Measurements from ENCODE around the gene CSAD.
A peak's percentile ranks its signal among the peaks of the same experiment; 100 is the strongest.

Gene CSAD

DNA sequence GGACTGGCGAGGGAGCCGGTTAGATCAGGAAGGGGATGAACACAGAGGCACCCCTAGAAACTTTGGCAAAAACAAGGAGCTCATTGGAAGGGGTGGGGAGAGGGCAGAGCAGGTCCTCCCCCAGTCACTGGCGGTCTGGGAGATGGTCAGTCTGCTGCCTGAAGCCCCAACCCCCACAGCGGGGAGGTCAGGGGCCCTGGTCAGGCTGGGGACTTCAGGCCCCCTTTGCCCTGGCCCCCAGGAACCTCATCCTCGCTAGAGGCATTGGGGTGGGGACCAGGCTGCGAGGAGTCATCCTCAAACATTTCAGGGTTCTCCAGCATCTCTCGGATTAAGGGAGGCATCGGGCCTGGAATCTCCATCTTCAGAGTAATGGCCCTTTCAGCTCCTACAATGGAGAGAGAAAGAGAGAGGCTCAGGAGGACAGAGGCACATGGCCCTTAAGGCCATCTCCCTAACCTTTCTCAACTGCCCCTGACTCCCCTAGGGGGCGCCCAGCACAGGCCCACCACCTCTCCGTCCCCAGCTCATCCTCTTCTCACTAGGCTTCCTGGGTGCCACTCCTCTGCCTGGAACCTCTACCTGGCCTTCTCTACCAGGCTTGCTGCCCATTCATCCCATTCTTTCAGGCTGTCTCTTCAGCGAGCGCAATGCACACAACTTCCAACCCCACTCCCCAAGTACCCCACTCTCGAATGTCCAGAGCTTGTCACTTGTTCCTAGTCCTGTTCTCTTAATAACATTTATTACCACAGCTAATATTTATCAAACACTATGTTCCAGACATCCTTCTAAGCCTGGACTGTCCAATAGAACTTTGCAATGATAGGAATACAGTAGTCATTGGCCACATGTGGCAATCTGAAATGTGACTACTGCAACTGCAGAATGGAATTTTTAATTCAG is 31.0 kb upstream of the CSAD start:
- peak; percentile 49 for TF ChIP-seq CTCF (IDR thresholded peaks at IDR 0.05; ENCODE audit: insufficient read depth, low read depth, low read length, missing control alignments)
- peak; percentile 42 for DNase-seq (ENCODE audit: low read depth)
- no peak overlapping the region for H3K4me3 ChIP-seq (ENCODE audit: low read depth, low read length)

GRCh38 chr12:53210843-53211242 is 30.1 kb upstream of the CSAD start:
- no peak for TF ChIP-seq CTCF (IDR thresholded peaks at IDR 0.05; ENCODE audit: insufficient read depth, low read depth, low read length, missing control alignments)
- no peak for DNase-seq (ENCODE audit: low read depth)
- no peak overlapping the region for H3K4me3 ChIP-seq (ENCODE audit: low read depth, low read length)

DNA sequence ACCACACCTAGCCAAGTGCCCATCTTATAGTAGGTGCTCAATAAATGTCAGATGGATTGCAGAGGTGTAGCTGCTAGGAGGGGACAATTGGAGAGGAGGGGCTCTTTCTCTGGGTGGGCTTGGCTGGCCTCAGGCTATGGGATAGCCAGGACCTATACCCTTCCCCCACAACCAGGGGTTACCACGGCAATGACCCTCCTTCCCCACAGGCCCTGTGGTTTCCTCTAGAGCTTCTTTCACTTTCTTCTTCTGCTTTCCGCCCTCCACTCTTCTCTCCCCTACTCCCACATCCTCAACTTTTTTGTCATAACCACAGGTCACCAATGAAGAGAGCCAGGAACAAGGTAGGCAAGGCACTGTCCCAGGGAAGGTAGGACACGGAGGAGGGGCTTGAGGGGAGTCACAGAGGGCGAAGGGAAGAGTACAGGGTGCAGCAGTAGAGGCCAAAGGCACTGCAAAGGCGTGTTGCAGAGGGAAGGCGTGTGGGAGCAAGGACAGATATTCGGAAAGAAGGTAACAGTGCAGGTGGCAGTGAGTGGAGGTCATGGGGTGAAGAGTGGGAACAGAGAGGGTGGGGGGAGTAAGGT is 28.2 kb upstream of the CSAD start:
- peak; percentile 79 for DNase-seq (ENCODE audit: low read depth)
- peak overlapping the region; percentile 62 for H3K4me3 ChIP-seq (ENCODE audit: low read depth, low read length)
- TF ChIP-seq CTCF (IDR thresholded peaks at IDR 0.05; ENCODE audit: insufficient read depth, low read depth, low read length, missing control alignments): no peak

GRCh38 chr12:53208435-53208834 is 27.7 kb upstream of the CSAD start:
- TF ChIP-seq CTCF (IDR thresholded peaks at IDR 0.05; ENCODE audit: insufficient read depth, low read depth, low read length, missing control alignments): no peak
- peak overlapping the region; percentile 62 for H3K4me3 ChIP-seq (ENCODE audit: low read depth, low read length)
- DNase-seq (ENCODE audit: low read depth): no peak

GRCh38 chr12:53207042-53207441 is 26.3 kb upstream of the CSAD start, which contains the start of gene ITGB7:
Gene ITGB7, minus strand, starts transcription at chr12:53207251. Its CDS starts 6,808 bp downstream, at chr12:53200443.
- peak within 1 kb of the TSS; percentile 65 for H3K4me3 ChIP-seq (ENCODE audit: low read depth, low read length)
- DNase-seq (ENCODE audit: low read depth): peak; percentile 93
- TF ChIP-seq CTCF (IDR thresholded peaks at IDR 0.05; ENCODE audit: insufficient read depth, low read depth, low read length, missing control alignments): no peak

- peak overlapping the region; percentile 65 for H3K4me3 ChIP-seq (ENCODE audit: low read depth, low read length)
- peak; percentile 97 for DNase-seq (ENCODE audit: low read depth)
- TF ChIP-seq CTCF (IDR thresholded peaks at IDR 0.05; ENCODE audit: insufficient read depth, low read depth, low read length, missing control alignments): no peak
Measured at GRCh38 chr12:53205747-53206419, 25.2 kb upstream of the CSAD start.
